Measurements from ENCODE around the gene SLX4IP. TPM values are rescaled to one million over a fixed set of nuclear protein-coding genes. Genes with fewer than 3 reads are reported as not detected.

SLX4IP gene
- total and polyA plus RNA-seq, 2 of the 13 experiments (the other 11 are each of a cell fraction or from before 2014, with no cell fraction given): 3.6 to 7.3 TPM

- no peak for TF ChIP-seq AFF4 (CRISPR knock-in tag; IDR thresholded peaks at IDR 0.05)
- no peak for TF ChIP-seq PITX1 (CRISPR knock-in tag; IDR thresholded peaks at IDR 0.05)
- no peak for TF ChIP-seq ARHGAP35 (CRISPR knock-in tag; IDR thresholded peaks at IDR 0.05; ENCODE audit: borderline replicate concordance)
- TF ChIP-seq RXRB (CRISPR knock-in tag; IDR thresholded peaks at IDR 0.05; ENCODE audit: borderline replicate concordance): peak; percentile 2; the same call in 1 of the 2 replicates
- TF ChIP-seq ZFP36 (IDR thresholded peaks at IDR 0.05; ENCODE audit: borderline replicate concordance, low read depth, low read length, partially characterized antibody): no peak
- no peak for TF ChIP-seq NR3C1 (CRISPR knock-in tag; IDR thresholded peaks at IDR 0.05)
- TF ChIP-seq THAP9 (CRISPR knock-in tag; IDR thresholded peaks at IDR 0.05; ENCODE audit: borderline replicate concordance): no peak
- no peak for TF ChIP-seq ZNF282 (IDR thresholded peaks at IDR 0.05; ENCODE audit: partially characterized antibody)
- TF ChIP-seq PAXIP1 (CRISPR knock-in tag; conservative IDR thresholded peaks at IDR 0.05): 0 out of 2 replicates have a peak, but pooled peaks have one; percentile 1
- no peak for TF ChIP-seq ATF4 (CRISPR knock-in tag; IDR thresholded peaks at IDR 0.05)
- no peak for TF ChIP-seq CHCHD3 (CRISPR knock-in tag; IDR thresholded peaks at IDR 0.05)
- no peak for TF ChIP-seq SYNCRIP (IDR thresholded peaks at IDR 0.05; ENCODE audit: insufficient read depth, low read depth, low read length)
- no peak for TF ChIP-seq ZSCAN25 (CRISPR knock-in tag; IDR thresholded peaks at IDR 0.05)
- TF ChIP-seq MZF1 (CRISPR knock-in tag; IDR thresholded peaks at IDR 0.05; ENCODE audit: borderline replicate concordance): no peak
- TF ChIP-seq ZNF430 (CRISPR knock-in tag; IDR thresholded peaks at IDR 0.05): no peak
These were observed 237.0 kb downstream of the SLX4IP start (continued) for GRCh38 chr20:10671919-10672623.
